Endothelial cell of umbilical vein (primary cell): ENCODE measurements around the gene C19orf85. TPM values are rescaled to one million over a fixed set of nuclear protein-coding genes. Genes with fewer than 3 reads are reported as not detected.

ENCODE experiments used
- BruUV-seq: library from RNA; stranded (reverse); fragments of 400-500 nt; replicated peaks from 2 replicates; lab custom pipeline; 2021; lab: Mats Ljungman, UMichigan
- CTCF ChIA-PET: fragments of 300-600, 350-600 bp; sonication (Branson Sonifier 250); formaldehyde crosslinking; loops from one replicate; lab custom pipeline; 2021; ENCODE audit warnings: antibody characterized with exemption, inconsistent platforms; lab: Charles Lee
- POLR2A ChIA-PET: fragments of 300-600, 350-600 bp; sonication (Branson Sonifier 250); formaldehyde crosslinking; loops from one replicate; lab custom pipeline; 2021; ENCODE audit warnings: antibody characterized with exemption, inconsistent platforms; lab: Charles Lee
- DNase-seq: peaks from one replicate; pipeline ENCODE4 v3.0.0-alpha.2; 2011; ENCODE audit warnings: low read depth, low spot score
- FAIRE-seq: peaks from 2 replicates; lab custom pipeline; 2011; peaks lifted over from hg19 to GRCh38; lab: Jason Lieb, UNC
- H2AFZ ChIP-seq: 2 replicates; pipeline ENCODE4 v1.6.0; 2012; ENCODE audit warnings: low read depth, low read length, control low read depth, inconsistent platforms
- H3K27ac ChIP-seq: 2 replicates; pipeline ENCODE4 v1.5.1; 2011; ENCODE audit warnings: low read depth, mild to moderate bottlenecking, control low read depth, low read length, moderate library complexity; ENCODE audit not compliant: insufficient read depth
- H3K27me3 ChIP-seq, 2 experiments: 2 replicates each; pipeline versions ENCODE4 v1.6.0 to v1.6.1; 2011; ENCODE audit warnings: low read length in 2 of 2, mixed read lengths in 1 of 2; ENCODE audit not compliant: control insufficient read depth in 2 of 2, insufficient read depth in 2 of 2
- H3K36me3 ChIP-seq, 2 experiments: 2 replicates in 1 of 2; 3 replicates in 1 of 2; pipeline ENCODE4 v1.5.1; 2011; ENCODE audit warnings: low read length in 2 of 2, mild to moderate bottlenecking in 1 of 2, moderate library complexity in 1 of 2; ENCODE audit not compliant: control insufficient read depth in 2 of 2, insufficient read depth in 2 of 2; ENCODE audit errors: extremely low read depth in 1 of 2
- H3K4me1 ChIP-seq: 3 replicates; pipeline ENCODE4 v1.5.1; 2011; ENCODE audit warnings: mild to moderate bottlenecking, low read length; ENCODE audit not compliant: control insufficient read depth, insufficient read depth; ENCODE audit errors: extremely low read depth
- H3K4me2 ChIP-seq: 2 replicates; pipeline ENCODE4 v1.6.1; 2011; ENCODE audit warnings: low read length, control low read depth, mixed read lengths; ENCODE audit not compliant: insufficient read depth
- H3K4me3 ChIP-seq, 3 experiments: fragments of 200-600 bp in 1 of 3; sonication (generic), shearing (Covaris generic) in 1 of 3; replicated peaks in 1 of 3; 2 replicates each; pipeline ENCODE4 v1.5.1; 2011 to 2016; ENCODE audit warnings: control low read depth in 3 of 3, low read length in 3 of 3, mild to moderate bottlenecking in 2 of 3, inconsistent platforms in 1 of 3, low read depth in 1 of 3, moderate library complexity in 1 of 3; ENCODE audit not compliant: insufficient read depth in 1 of 3
- H3K79me2 ChIP-seq: 2 replicates; pipeline ENCODE4 v1.6.0; 2012; ENCODE audit warnings: low read length, inconsistent platforms; ENCODE audit not compliant: control insufficient read depth, insufficient read depth
- H3K9ac ChIP-seq: replicated peaks from 2 replicates; pipeline ENCODE3; 2011; ENCODE audit warnings: low read length, control low read depth; ENCODE audit not compliant: insufficient read depth; ENCODE audit errors: extremely low read depth
- H3K9me1 ChIP-seq: replicated peaks from 3 replicates; pipeline ENCODE4 v1.6.0; 2011; ENCODE audit warnings: mild to moderate bottlenecking, low read length; ENCODE audit not compliant: control insufficient read depth, insufficient read depth; ENCODE audit errors: extremely low read depth
- H3K9me3 ChIP-seq: replicated peaks from 2 replicates; pipeline ENCODE4 v1.5.1; 2012; ENCODE audit warnings: low read length, inconsistent platforms; ENCODE audit not compliant: control insufficient read depth, insufficient read depth
- H4K20me1 ChIP-seq: replicated peaks from 2 replicates; pipeline ENCODE3; 2011; ENCODE audit warnings: mild to moderate bottlenecking, low read length; ENCODE audit not compliant: control insufficient read depth, insufficient read depth; ENCODE audit errors: extremely low read depth
- CTCF ChIP-seq, 2 donors: IDR thresholded peaks; 1 replicate in 1 of 2; 2 replicates in 1 of 2; pipeline ENCODE4 v1.5.1; 2011; ENCODE audit warnings: low read length in 2 of 2, mild to moderate bottlenecking in 2 of 2, moderate library complexity in 2 of 2, control low read depth in 1 of 2, inconsistent platforms in 1 of 2, low read depth in 1 of 2; ENCODE audit not compliant: insufficient read depth in 1 of 2; ENCODE audit errors: extremely low read depth in 1 of 2
- EZH2 ChIP-seq: IDR thresholded peaks from 2 replicates; pipeline ENCODE4 v1.6.1; 2012; ENCODE audit warnings: borderline replicate concordance, low read depth, mild to moderate bottlenecking, moderate library complexity, low read length, inconsistent platforms; ENCODE audit not compliant: severe bottlenecking
- FOS ChIP-seq: IDR thresholded peaks from 2 replicates; pipeline ENCODE4 v1.6.1; 2011; ENCODE audit warnings: mild to moderate bottlenecking, low read length, moderate library complexity, borderline replicate concordance; ENCODE audit not compliant: insufficient read depth
- GATA2 ChIP-seq: IDR thresholded peaks from 2 replicates; pipeline ENCODE4 v1.7.0; 2011; ENCODE audit warnings: low read depth, mild to moderate bottlenecking, moderate library complexity, mixed read lengths, low read length; ENCODE audit not compliant: insufficient read length, insufficient read depth
- JUN ChIP-seq: IDR thresholded peaks from 2 replicates; pipeline ENCODE4 v1.6.1; 2011; ENCODE audit warnings: borderline replicate concordance, low read depth; ENCODE audit not compliant: insufficient read length, insufficient read depth
- MAX ChIP-seq: IDR thresholded peaks from 2 replicates; pipeline ENCODE4 v1.6.1; 2011; ENCODE audit not compliant: insufficient read depth, insufficient read length
- MYC ChIP-seq: IDR thresholded peaks from one replicate; pipeline ENCODE4 v1.6.1; 2011; ENCODE audit warnings: mild to moderate bottlenecking, low read depth, low read length
- POLR2A ChIP-seq: IDR thresholded peaks from 2 replicates; pipeline ENCODE4 v1.6.1; 2012; ENCODE audit warnings: low read depth, mild to moderate bottlenecking, control low read depth, low read length
- POLR2AphosphoS5 ChIP-seq: IDR thresholded peaks from 2 replicates; pipeline ENCODE4 v1.6.1; 2012; ENCODE audit warnings: low read depth, mild to moderate bottlenecking, control low read depth, low read length, moderate library complexity; ENCODE audit not compliant: insufficient read depth
- dilution Hi-C: fragments of 300-500 bp; cut with MboI; formaldehyde crosslinking; loops from one replicate; pipeline ENCODE4 v1.15.0; 2019; ENCODE audit warnings: low sequenced_read_pairs; ENCODE audit not compliant: extremely low pct_ligation_motif_present
- intact Hi-C: fragments of 100-400 bp; cut with micrococcal nuclease; formaldehyde crosslinking; loops from one replicate; pipeline ENCODE4 v1.10.0; 2022
- polyA plus RNA-seq, 4 experiments: library from polyadenylated mRNA; depleted of rRNA in 3 of 4; stranded (reverse) in 3 of 4; unstranded in 1 of 4; fragments of >200 nt; gene quantifications; 2 replicates each; pipeline versions ENCODE4 v1.2.1 to v1.2.3, GENCODE V29; 2011 to 2012; ENCODE audit warnings: missing spikeins in 1 of 4
- total RNA-seq: library from RNA; stranded (reverse); gene quantifications from 2 replicates; pipeline ENCODE4 v1.2.3, GENCODE V29; 2021

Gene C19orf85
- total and polyA plus RNA-seq, 2 donors (not counting 3 experiments of a cell fraction or from before 2014, with no cell fraction given): not detected

GRCh38 chr19:55466241-55466614, 1.7 kb upstream of the C19orf85 start:
- H3K4me3 ChIP-seq: no peak overlapping the region
- no peak overlapping the region for H2AFZ ChIP-seq
- no peaks in the 10 kb centered on the region for H3K79me2 ChIP-seq
- CTCF ChIA-PET: interaction anchor here (0.8 to 5.1 kb wide), 15 partner anchors 7 to 325 kb away, joined by 3 to 298 read pairs (median 13); partner anchors contain the start of genes NAT14, ZNF628, ZNF784 and ZNF865
- H3K9me1 ChIP-seq: no peaks in the 10 kb centered on the region
- POLR2A ChIA-PET: no interaction called here
- BruUV-seq: no TSS peak
- FAIRE-seq (no peak), DNase-seq (no peak)
- no peak overlapping the region for H3K27ac ChIP-seq
- intact Hi-C loops (loop anchor here (2.0 kb wide), 1 partner anchor 21 kb away; no protein-coding TSS in a partner anchor), dilution Hi-C loops (no loop called here)
- H4K20me1 ChIP-seq: no peaks in the 10 kb centered on the region
- no peak overlapping the region for H3K9ac ChIP-seq
- peaks cover 6% of the 10 kb centered on the region for H3K4me1 ChIP-seq
- no peaks in the 10 kb centered on the region for H3K27me3 ChIP-seq
- TF ChIP-seq GATA2 (no peak), EZH2 (no peak), FOS (no peak), POLR2A (no peak), CTCF (IDR thresholded peaks at IDR 0.05; ENCODE audit: extremely low read depth in 1 of 2, insufficient read depth in 1 of 2, low read depth in 1 of 2, low read length in 2 of 2) (no peak), MYC (no peak), POLR2AphosphoS5 (no peak), JUN (no peak), MAX (no peak)
- no peaks in the 10 kb centered on the region for H3K36me3 ChIP-seq
- no peak overlapping the region for H3K4me2 ChIP-seq
- H3K9me3 ChIP-seq: no peaks in the 10 kb centered on the region
